Testis (tissue), 3 donors: ENCODE measurements around the gene IL1RAPL1. TPM values are rescaled to one million over a fixed set of nuclear protein-coding genes. Genes with fewer than 3 reads are reported as not detected.

Experiments
- DNase-seq: peaks from one replicate; pipeline ENCODE4 v3.0.0-alpha.2; 2019
- H3K27ac ChIP-seq, 2 donors: fragments of 200-600 bp; sonication (generic); one replicate each; pipeline ENCODE4 v1.5.1; 2019
- H3K27me3 ChIP-seq: fragments of 200-600 bp; sonication (generic); one replicate; pipeline ENCODE4 v1.5.1; 2019
- H3K36me3 ChIP-seq: fragments of 200-600 bp; sonication (generic); one replicate; pipeline ENCODE4 v1.5.1; 2017; ENCODE audit warnings: low read depth; ENCODE audit errors: missing control alignments
- H3K4me1 ChIP-seq: fragments of 200-600 bp; sonication (generic); one replicate; pipeline ENCODE4 v1.5.1; 2019
- H3K4me3 ChIP-seq, 2 donors: fragments of 200-600 bp; sonication (generic); one replicate each; pipeline ENCODE4 v1.5.1; 2017 to 2019
- H3K9me3 ChIP-seq: fragments of 200-600 bp; sonication (generic); one replicate; pipeline ENCODE4 v1.5.1; 2017
- POLR2A ChIP-seq: fragments of 450-650 bp; IDR thresholded peaks from one replicate; pipeline ENCODE4 v1.6.1; 2017; ENCODE audit warnings: antibody characterized with exemption, mild to moderate bottlenecking, moderate library complexity
- WGBS, 2 donors: methylation state at CpG; one replicate each; pipeline ENCODE4 v1.1.5; 2018; 5-methylcytosine and 5-hydroxymethylcytosine counted together
- intact Hi-C: fragments of 100-400 bp; cut with DNase I; formaldehyde crosslinking; loops from one replicate; pipeline ENCODE4 v1.15.1; 2023; ENCODE audit warnings: low total_unique reads
- polyA plus RNA-seq: library from polyadenylated mRNA; stranded (reverse); fragments of 350-450 nt; fragmentation: Illumina TruSeq; extraction: RNeasy Lipid Tissue Mini Kit (QIAGEN cat#74804); gene quantifications from one replicate; pipeline ENCODE4 v1.2.3, GENCODE V29; 2014; ENCODE audit warnings: low read depth, low replicate concordance; ENCODE audit not compliant: insufficient read depth
- total RNA-seq, 2 donors: library from RNA; depleted of rRNA; stranded (reverse); fragments of >200 nt; gene quantifications; one replicate each; pipeline ENCODE4 v1.2.3, GENCODE V29; 2016
- TF ChIP-seq, protein P1 (sequence below), 3 experiments: fragments of 450-650 bp in 2 of 3; fragments of 200-600 bp in 1 of 3; sonication (generic) in 1 of 3; IDR thresholded peaks; one replicate each; pipeline ENCODE4 v1.5.1; 2016 to 2019; ENCODE audit warnings: antibody characterized with exemption in 3 of 3, mild to moderate bottlenecking in 2 of 3, moderate library complexity in 1 of 3

The IL1RAPL1 gene
- total and polyA plus RNA-seq, 3 donors from 2014 or later, result 0.13 to 0.94 (median 0.93) TPM

DNA sequence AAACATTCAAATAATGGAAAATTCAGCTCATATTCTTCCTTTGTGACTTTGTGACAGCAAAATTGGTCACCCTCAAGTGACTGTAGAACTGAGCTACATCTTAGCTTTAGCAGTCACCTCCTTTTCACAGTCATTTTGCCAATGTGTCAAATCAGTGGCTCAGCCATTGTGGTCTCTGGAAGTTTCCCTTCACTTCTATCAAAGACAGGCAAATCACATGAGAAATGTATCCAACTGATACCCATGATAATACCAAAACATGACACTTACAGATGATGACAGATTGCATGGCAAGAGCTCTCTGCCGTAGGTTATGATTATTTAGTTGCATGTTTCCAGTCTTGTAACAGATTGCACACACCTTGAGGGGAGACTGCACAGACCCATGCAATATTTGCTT is 1078.3 kb downstream of the IL1RAPL1 start:
- Histone ChIP-seq H3K27ac (no peak overlapping the region), H3K27me3 (no peaks in the 10 kb centered on the region), H3K36me3 (no peaks in the 10 kb centered on the region), H3K9me3 (no peaks in the 10 kb centered on the region), H3K4me1 (no peaks in the 10 kb centered on the region), H3K4me3 (no peak overlapping the region)
- intact Hi-C loops, result no loop called here
- no peak for DNase-seq
- WGBS, 2 donors, result 95 to 100% methylated on average over 1 of the region's 1 CpG
- TF ChIP-seq, protein P1, sequence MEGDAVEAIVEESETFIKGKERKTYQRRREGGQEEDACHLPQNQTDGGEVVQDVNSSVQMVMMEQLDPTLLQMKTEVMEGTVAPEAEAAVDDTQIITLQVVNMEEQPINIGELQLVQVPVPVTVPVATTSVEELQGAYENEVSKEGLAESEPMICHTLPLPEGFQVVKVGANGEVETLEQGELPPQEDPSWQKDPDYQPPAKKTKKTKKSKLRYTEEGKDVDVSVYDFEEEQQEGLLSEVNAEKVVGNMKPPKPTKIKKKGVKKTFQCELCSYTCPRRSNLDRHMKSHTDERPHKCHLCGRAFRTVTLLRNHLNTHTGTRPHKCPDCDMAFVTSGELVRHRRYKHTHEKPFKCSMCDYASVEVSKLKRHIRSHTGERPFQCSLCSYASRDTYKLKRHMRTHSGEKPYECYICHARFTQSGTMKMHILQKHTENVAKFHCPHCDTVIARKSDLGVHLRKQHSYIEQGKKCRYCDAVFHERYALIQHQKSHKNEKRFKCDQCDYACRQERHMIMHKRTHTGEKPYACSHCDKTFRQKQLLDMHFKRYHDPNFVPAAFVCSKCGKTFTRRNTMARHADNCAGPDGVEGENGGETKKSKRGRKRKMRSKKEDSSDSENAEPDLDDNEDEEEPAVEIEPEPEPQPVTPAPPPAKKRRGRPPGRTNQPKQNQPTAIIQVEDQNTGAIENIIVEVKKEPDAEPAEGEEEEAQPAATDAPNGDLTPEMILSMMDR (IDR thresholded peaks at IDR 0.05), result no peak
- TF ChIP-seq POLR2A, result no peak

DNA sequence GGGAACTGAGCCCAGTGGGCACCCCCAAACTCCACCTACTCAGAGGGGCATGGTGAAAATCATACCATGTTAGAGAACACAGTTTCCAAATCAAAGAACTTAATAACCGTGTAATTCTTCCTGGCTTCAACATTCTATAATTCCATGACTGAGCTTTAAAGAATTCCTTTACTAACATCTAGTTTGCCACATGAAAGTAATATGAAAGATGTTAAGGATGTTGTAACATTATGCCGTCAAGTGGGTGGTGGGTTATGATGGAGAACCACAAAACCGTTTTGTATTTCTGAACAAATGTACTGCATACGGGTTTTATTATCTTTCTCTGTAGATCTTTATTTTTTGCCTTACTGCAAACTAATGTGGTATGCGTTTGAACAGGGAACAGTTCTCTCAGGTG is 1079.1 kb downstream of the IL1RAPL1 start:
- H3K4me1 ChIP-seq, result no peaks in the 10 kb centered on the region
- WGBS, 2 donors, result 86 to 89% methylated on average over 5 of the region's 5 CpGs
- no peaks in the 10 kb centered on the region for H3K9me3 ChIP-seq
- no peak for DNase-seq
- no peak overlapping the region for H3K4me3 ChIP-seq
- intact Hi-C loops, result no loop called here
- no peak overlapping the region for H3K27ac ChIP-seq
- H3K36me3 ChIP-seq, result no peaks in the 10 kb centered on the region
- TF ChIP-seq POLR2A, result no peak
- TF ChIP-seq, protein P1 (IDR thresholded peaks at IDR 0.05), result no peak
- no peaks in the 10 kb centered on the region for H3K27me3 ChIP-seq

DNA sequence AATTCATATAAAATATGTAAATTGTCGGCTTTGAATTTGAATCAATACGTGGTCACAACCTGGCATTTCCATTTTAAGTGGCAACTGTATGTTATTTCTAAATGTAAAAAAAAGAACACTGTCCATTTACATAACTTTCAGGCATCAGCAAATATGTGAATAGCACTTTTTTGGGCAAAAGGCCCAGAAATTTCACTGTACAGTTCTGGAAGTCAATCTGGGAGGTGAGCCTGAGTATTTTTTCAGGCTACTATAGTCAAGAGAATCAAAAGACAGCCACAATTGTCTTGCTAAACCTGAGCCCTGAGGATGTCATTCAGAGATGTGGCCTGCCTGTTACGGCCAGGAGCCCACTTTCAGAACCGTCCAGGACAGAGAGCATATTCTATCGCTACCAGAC is 1084.2 kb downstream of the IL1RAPL1 start:
- WGBS, 2 donors, result 86 to 90% methylated on average over 5 of the region's 5 CpGs
- no peak for DNase-seq
- no peaks in the 10 kb centered on the region for H3K4me1 ChIP-seq
- no peaks in the 10 kb centered on the region for H3K36me3 ChIP-seq
- no peak overlapping the region for H3K27ac ChIP-seq
- TF ChIP-seq, protein P1 (IDR thresholded peaks at IDR 0.05), result no peak
- no peak for TF ChIP-seq POLR2A
- no peaks in the 10 kb centered on the region for H3K9me3 ChIP-seq
- H3K4me3 ChIP-seq, result no peak overlapping the region
- H3K27me3 ChIP-seq, result no peaks in the 10 kb centered on the region
- intact Hi-C loops, result no loop called here

DNA sequence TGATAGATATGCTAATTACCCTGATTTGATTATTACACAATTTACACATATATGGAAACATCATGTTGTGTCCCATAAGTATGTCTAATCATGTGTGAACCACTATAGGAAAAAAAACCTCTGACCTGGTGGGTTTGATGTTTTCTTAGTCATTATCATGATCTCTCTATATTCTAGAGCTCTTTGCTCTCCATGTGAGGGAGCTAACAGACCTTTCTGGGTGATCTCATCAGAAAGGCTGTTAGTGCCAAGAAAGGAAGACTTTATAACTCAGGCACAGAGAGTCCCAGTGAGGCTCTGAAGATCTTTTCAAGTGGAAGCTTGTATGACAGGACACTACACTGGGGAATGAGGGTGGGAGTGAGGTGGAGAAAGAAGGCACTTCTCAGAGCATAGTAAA is 1100.4 kb downstream of the IL1RAPL1 start:
- no peak overlapping the region for H3K4me3 ChIP-seq
- intact Hi-C loops, result no loop called here
- no peaks in the 10 kb centered on the region for H3K9me3 ChIP-seq

DNA sequence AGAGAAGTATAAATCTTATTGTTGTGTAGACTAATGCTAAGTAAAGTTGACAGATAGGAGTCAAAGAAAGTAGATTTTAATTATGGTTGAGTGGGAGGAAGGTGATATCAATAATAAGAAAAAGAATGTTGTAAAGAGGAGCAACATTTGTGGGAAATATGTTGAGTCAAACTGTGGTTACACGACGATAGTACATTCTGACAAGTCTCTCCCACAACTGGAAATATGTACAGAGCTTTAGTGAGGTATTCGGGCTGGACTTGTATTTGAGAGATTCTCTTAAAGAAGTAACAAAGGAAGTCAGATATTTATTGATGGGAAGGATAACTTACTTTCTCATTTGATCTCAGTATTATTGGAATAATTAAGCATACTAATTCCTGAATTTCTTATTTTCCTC is 1102.8 kb downstream of the IL1RAPL1 start:
- H3K4me1 ChIP-seq, result no peaks in the 10 kb centered on the region
- H3K36me3 ChIP-seq, result no peaks in the 10 kb centered on the region
- no peak for DNase-seq
- 50 to 68% methylated on average over 3 of the region's 3 CpGs for WGBS, 2 donors
- no peaks in the 10 kb centered on the region for H3K9me3 ChIP-seq
- H3K27ac ChIP-seq, result no peak overlapping the region
- TF ChIP-seq POLR2A, result no peak
- TF ChIP-seq, protein P1 (IDR thresholded peaks at IDR 0.05), result no peak
- H3K27me3 ChIP-seq, result no peaks in the 10 kb centered on the region
- intact Hi-C loops, result no loop called here
- no peak overlapping the region for H3K4me3 ChIP-seq

More for the DNA sequence above, 1100.4 kb downstream of the IL1RAPL1 start:
- no peak overlapping the region for H3K27ac ChIP-seq
- no peak for DNase-seq
- no peaks in the 10 kb centered on the region for H3K27me3 ChIP-seq
- TF ChIP-seq POLR2A, result no peak
- TF ChIP-seq, protein P1 (IDR thresholded peaks at IDR 0.05), result no peak
- no peaks in the 10 kb centered on the region for H3K4me1 ChIP-seq
- no peaks in the 10 kb centered on the region for H3K36me3 ChIP-seq
